Stimulated activated CD8-positive, alpha-beta memory T cell treated with anti-CD3 and anti-CD28 coated beads, Interleukin-15, amount 100 ng/mL, for 24 hours (primary cell): ENCODE measurements around the gene SORCS1.

Experiments
- DNase-seq: peaks from one replicate; pipeline ENCODE4 v3.0.0-alpha.2; 2020; ENCODE audit warnings: low read depth

SORCS1 gene

GRCh38 chr10:106734220-106734619 is 430.3 kb downstream of the SORCS1 start:
- DNase-seq: no peak

- DNase-seq: no peak
Measured at GRCh38 chr10:106728232-106728631, 436.3 kb downstream of the SORCS1 start.

- DNase-seq: no peak
Measured at GRCh38 chr10:106727170-106727569, 437.3 kb downstream of the SORCS1 start.

- DNase-seq: no peak
Measured at GRCh38 chr10:106722524-106722923, 442.0 kb downstream of the SORCS1 start.

- DNase-seq: no peak
Measured at GRCh38 chr10:106720683-106721082, 443.8 kb downstream of the SORCS1 start.

- no peak for DNase-seq
Measured at GRCh38 chr10:106716381-106716780, 448.1 kb downstream of the SORCS1 start.

GRCh38 chr10:106714734-106715555 is 449.6 kb downstream of the SORCS1 start:
- DNase-seq: no peak

GRCh38 chr10:106713846-106714245 is 450.7 kb downstream of the SORCS1 start:
- no peak for DNase-seq

- DNase-seq: no peak
Measured at GRCh38 chr10:106712988-106713387, 451.5 kb downstream of the SORCS1 start.

GRCh38 chr10:106711313-106711906 is 453.1 kb downstream of the SORCS1 start:
- DNase-seq: no peak

- DNase-seq: no peak
Measured at GRCh38 chr10:106708506-106708905, 456.0 kb downstream of the SORCS1 start.

GRCh38 chr10:106707657-106708056 is 456.8 kb downstream of the SORCS1 start:
- DNase-seq: no peak

GRCh38 chr10:106706127-106706526 is 458.4 kb downstream of the SORCS1 start:
- DNase-seq: no peak

GRCh38 chr10:106705681-106706100 is 458.8 kb downstream of the SORCS1 start:
- no peak for DNase-seq

GRCh38 chr10:106696239-106696638 is 468.3 kb downstream of the SORCS1 start:
- DNase-seq: no peak

GRCh38 chr10:106694696-106695095 is 469.8 kb downstream of the SORCS1 start:
- DNase-seq: no peak

GRCh38 chr10:106682175-106682574 is 482.3 kb downstream of the SORCS1 start:
- DNase-seq: no peak

GRCh38 chr10:106680061-106680460 is 484.4 kb downstream of the SORCS1 start:
- DNase-seq: no peak

- no peak for DNase-seq
Measured at GRCh38 chr10:106679314-106679713, 485.2 kb downstream of the SORCS1 start.

GRCh38 chr10:106672517-106673175 is 491.9 kb downstream of the SORCS1 start:
- no peak for DNase-seq

GRCh38 chr10:106661767-106662140 is 502.8 kb downstream of the SORCS1 start:
- DNase-seq: no peak

GRCh38 chr10:106661133-106661766 is 503.3 kb downstream of the SORCS1 start:
- no peak for DNase-seq

- DNase-seq: no peak
Measured at GRCh38 chr10:106660550-106660949, 504.0 kb downstream of the SORCS1 start.
